A673 (cell line): Measurements from ENCODE around the gene EIF2AK3. TPM values are rescaled to one million over a fixed set of nuclear protein-coding genes. Genes with fewer than 3 reads are reported as not detected.

Experiments used
- BruUV-seq: library from RNA; stranded (reverse); fragments of 400-500 nt; replicated peaks from 2 replicates; lab custom pipeline; 2021; lab: Mats Ljungman, UMichigan
- CTCF ChIA-PET: fragments of 300-600 bp; sonication (Branson Sonifier 250); formaldehyde crosslinking; loops from one replicate; lab custom pipeline; 2022; ENCODE audit warnings: antibody characterized with exemption; lab: Charles Lee
- POLR2A ChIA-PET: fragments of 300-600 bp; sonication (Branson Sonifier 250); formaldehyde crosslinking; loops from one replicate; lab custom pipeline; 2022; ENCODE audit warnings: antibody characterized with exemption; ENCODE audit not compliant: low non-redundant PET; lab: Charles Lee
- DNase-seq: peaks from one replicate; pipeline ENCODE4 v3.0.0-alpha.2; 2015; ENCODE audit warnings: low spot score
- H3K27ac ChIP-seq: fragments of 200-600 bp; sonication (generic); 2 replicates; pipeline ENCODE4 v1.5.1; 2016; ENCODE audit warnings: mixed run types, low read depth, mild to moderate bottlenecking, mixed read lengths, antibody characterized with exemption, low read length; ENCODE audit not compliant: poor library complexity, severe bottlenecking
- H3K27me3 ChIP-seq: fragments of 200-600 bp; sonication (generic); replicated peaks from 2 replicates; pipeline ENCODE4 v1.6.1; 2017; ENCODE audit warnings: mixed run types, low read depth, mild to moderate bottlenecking, mixed read lengths, antibody characterized with exemption, low read length; ENCODE audit not compliant: insufficient read depth, poor library complexity
- H3K36me3 ChIP-seq: fragments of 200-600 bp; sonication (generic); 2 replicates; pipeline ENCODE4 v1.6.1; 2016; ENCODE audit warnings: mixed run types, mild to moderate bottlenecking, mixed read lengths, antibody characterized with exemption, low read length; ENCODE audit not compliant: insufficient read depth, poor library complexity, severe bottlenecking
- H3K4me1 ChIP-seq: fragments of 200-600 bp; sonication (generic); 2 replicates; pipeline ENCODE4 v1.6.1; 2017; ENCODE audit warnings: mixed run types, mild to moderate bottlenecking, mixed read lengths, antibody characterized with exemption, low read length; ENCODE audit not compliant: insufficient read depth, poor library complexity, severe bottlenecking
- H3K4me3 ChIP-seq: fragments of 200-600 bp; sonication (generic); 2 replicates; pipeline ENCODE4 v1.5.1; 2016; ENCODE audit warnings: low read depth, mixed run types, mild to moderate bottlenecking, mixed read lengths, low read length; ENCODE audit not compliant: poor library complexity, severe bottlenecking
- H3K9me3 ChIP-seq: fragments of 200-600 bp; sonication (generic); 2 replicates; pipeline ENCODE4 v1.6.1; 2016; ENCODE audit warnings: mixed run types, low read depth, mild to moderate bottlenecking, mixed read lengths, antibody characterized with exemption, low read length; ENCODE audit not compliant: poor library complexity, severe bottlenecking
- CTCF ChIP-seq: fragments of 300-800, 200-600 bp; sonication (generic); conservative IDR thresholded peaks from 2 replicates; pipeline ENCODE4 v1.5.1; 2017; ENCODE audit warnings: low read depth, mild to moderate bottlenecking, antibody characterized with exemption, low read length, moderate library complexity, mixed read lengths
- EZH2 ChIP-seq: fragments of 200-600 bp; sonication (generic); IDR thresholded peaks from 2 replicates; pipeline ENCODE4 v1.6.1; 2017; ENCODE audit warnings: borderline replicate concordance, low read depth, mild to moderate bottlenecking, mixed read lengths, antibody characterized with exemption, low read length; ENCODE audit not compliant: poor library complexity, severe bottlenecking
- intact Hi-C: fragments of 100-400 bp; cut with micrococcal nuclease; formaldehyde crosslinking; loops from one replicate; pipeline ENCODE4 v1.10.0; 2022; ENCODE audit not compliant: unreplicated experiment
- total RNA-seq: library from RNA; stranded (reverse); gene quantifications from 2 replicates; pipeline ENCODE4 v1.2.3, GENCODE V29; 2021

EIF2AK3 gene
- total RNA-seq, 1 experiment from 2014 or later, result 5.1 TPM

DNA sequence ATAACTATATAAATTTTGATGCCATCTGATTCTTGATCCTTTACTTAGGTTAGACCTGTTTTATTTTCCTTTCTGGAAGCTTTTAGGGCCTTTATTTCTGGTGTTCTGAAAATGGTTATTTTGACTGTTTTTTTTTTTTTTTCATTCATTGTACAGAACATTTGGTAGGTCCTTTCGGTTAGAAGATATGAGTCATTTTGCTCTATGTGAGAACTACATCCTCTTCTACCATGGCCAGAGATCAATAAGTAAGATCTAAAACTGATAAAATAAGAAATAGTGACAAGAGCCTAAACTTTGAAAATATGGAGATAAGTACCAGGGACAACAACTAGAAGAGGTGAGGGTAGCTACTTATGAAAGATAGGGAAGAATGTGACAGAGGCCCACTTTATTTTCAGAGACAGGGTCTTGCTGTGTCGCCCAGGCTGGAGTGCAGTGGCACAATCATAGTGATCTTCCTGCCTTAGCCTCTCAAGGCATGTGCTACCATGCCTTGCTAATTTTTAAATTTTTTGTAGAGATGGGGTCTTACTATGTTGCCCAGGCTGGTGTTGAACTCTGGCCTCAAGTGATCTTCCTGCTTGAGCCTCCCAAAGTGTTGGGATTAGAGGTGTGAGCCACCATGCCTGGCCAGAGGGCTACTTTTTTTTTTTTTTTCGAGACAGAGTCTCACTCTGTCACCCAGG is 66.5 kb downstream of the EIF2AK3 start:
- intact Hi-C loops, result no loop called here
- Histone ChIP-seq H3K9me3 (no peaks in the 10 kb centered on the region), H3K27me3 (no peaks in the 10 kb centered on the region), H3K27ac (no peak overlapping the region), H3K4me1 (no peaks in the 10 kb centered on the region), H3K36me3 (no peaks in the 10 kb centered on the region), H3K4me3 (no peak overlapping the region)
- no TSS peak for BruUV-seq
- ChIA-PET CTCF (no interaction called here), POLR2A (no interaction called here)
- DNase-seq, result no peak
- no peak for TF ChIP-seq EZH2
- no peak for TF ChIP-seq CTCF

GRCh38 chr2:88557290-88557689 is 70.0 kb downstream of the EIF2AK3 start:
- Histone ChIP-seq H3K36me3 (no peaks in the 10 kb centered on the region), H3K27ac (no peak overlapping the region), H3K27me3 (no peaks in the 10 kb centered on the region), H3K9me3 (no peaks in the 10 kb centered on the region), H3K4me1 (no peaks in the 10 kb centered on the region), H3K4me3 (no peak overlapping the region)
- CTCF ChIA-PET, result no interaction called here
- no peak for DNase-seq
- TF ChIP-seq CTCF (no peak), EZH2 (no peak)
- no TSS peak for BruUV-seq
- intact Hi-C loops, result no loop called here
- POLR2A ChIA-PET, result no interaction called here

- Histone ChIP-seq H3K4me3 (no peak overlapping the region), H3K9me3 (no peaks in the 10 kb centered on the region), H3K36me3 (no peaks in the 10 kb centered on the region), H3K4me1 (no peaks in the 10 kb centered on the region), H3K27ac (no peak overlapping the region), H3K27me3 (no peaks in the 10 kb centered on the region)
- no peak for TF ChIP-seq CTCF
- TF ChIP-seq EZH2, result no peak
- CTCF ChIA-PET, result no interaction called here
- no TSS peak for BruUV-seq
- intact Hi-C loops, result no loop called here
- POLR2A ChIA-PET, result no interaction called here
- no peak for DNase-seq
These were observed 71.2 kb downstream of the EIF2AK3 start for GRCh38 chr2:88556026-88556425.
